ENCODE results near the gene A1BG. TPM values are rescaled to one million over a fixed set of nuclear protein-coding genes. Genes with fewer than 3 reads are reported as not detected.

Gene A1BG
- total RNA-seq, 1 donor from 2014 or later: 27.3 TPM

DNA sequence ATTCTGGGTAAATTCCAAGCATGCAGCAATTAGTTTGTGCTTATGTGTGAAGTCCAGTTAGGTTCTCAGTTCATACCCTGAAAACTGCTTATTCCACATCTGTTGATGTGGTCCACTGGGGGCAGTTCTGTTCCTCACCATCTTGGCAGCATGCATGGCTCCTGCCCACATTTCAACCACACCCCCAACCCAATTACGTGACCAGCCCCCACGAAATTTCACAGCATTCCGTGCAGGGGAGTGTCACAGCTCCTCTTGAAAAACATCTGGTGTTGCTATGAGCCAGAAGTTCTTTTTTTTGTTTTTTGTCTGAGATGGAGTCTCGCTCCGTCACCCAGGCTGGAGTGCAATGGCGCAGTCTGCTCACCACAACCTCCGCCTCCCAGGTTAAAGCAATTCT, 57.2 kb downstream of the A1BG start:
- Mint-ChIP-seq H3K9me3 (ENCODE audit: unreplicated experiment) (peaks cover 21% of the 10 kb centered on the region), H3K27me3 (ENCODE audit: unreplicated experiment) (peaks cover 11% of the 10 kb centered on the region), H3K27ac (ENCODE audit: unreplicated experiment) (no peak overlapping the region), H3K4me3 (ENCODE audit: unreplicated experiment) (no peak overlapping the region), H3K36me3 (ENCODE audit: unreplicated experiment) (peaks cover 58% of the 10 kb centered on the region), H3K4me1 (ENCODE audit: low read depth, unreplicated experiment) (no peaks in the 10 kb centered on the region)
- TF ChIP-seq, protein P1, sequence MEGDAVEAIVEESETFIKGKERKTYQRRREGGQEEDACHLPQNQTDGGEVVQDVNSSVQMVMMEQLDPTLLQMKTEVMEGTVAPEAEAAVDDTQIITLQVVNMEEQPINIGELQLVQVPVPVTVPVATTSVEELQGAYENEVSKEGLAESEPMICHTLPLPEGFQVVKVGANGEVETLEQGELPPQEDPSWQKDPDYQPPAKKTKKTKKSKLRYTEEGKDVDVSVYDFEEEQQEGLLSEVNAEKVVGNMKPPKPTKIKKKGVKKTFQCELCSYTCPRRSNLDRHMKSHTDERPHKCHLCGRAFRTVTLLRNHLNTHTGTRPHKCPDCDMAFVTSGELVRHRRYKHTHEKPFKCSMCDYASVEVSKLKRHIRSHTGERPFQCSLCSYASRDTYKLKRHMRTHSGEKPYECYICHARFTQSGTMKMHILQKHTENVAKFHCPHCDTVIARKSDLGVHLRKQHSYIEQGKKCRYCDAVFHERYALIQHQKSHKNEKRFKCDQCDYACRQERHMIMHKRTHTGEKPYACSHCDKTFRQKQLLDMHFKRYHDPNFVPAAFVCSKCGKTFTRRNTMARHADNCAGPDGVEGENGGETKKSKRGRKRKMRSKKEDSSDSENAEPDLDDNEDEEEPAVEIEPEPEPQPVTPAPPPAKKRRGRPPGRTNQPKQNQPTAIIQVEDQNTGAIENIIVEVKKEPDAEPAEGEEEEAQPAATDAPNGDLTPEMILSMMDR (IDR thresholded peaks at IDR 0.05; ENCODE audit: partially characterized antibody, unreplicated experiment): no peak
- no peak for DNase-seq

Small RNA genes within 50 kb of the gene (microRNA-seq; reads per million reads assigned to microRNA genes)
- gene MIR4754 (ENCODE audit: unreplicated experiment) (4.7 reads per million, percentile 30 among the genes with 10 or more reads in this experiment), gene MIR6806 (ENCODE audit: unreplicated experiment) (not detected)

Other genes with a start within 250 kb of the A1BG start
- gene ZNF329, start 202.7 kb downstream of the A1BG start, total RNA-seq (ENCODE audit: unreplicated experiment): 14.1 TPM
- gene ZNF274, start 170.4 kb downstream of the A1BG start, total RNA-seq (ENCODE audit: unreplicated experiment): 42.7 TPM
- gene ZNF544, start 124.6 kb downstream of the A1BG start, total RNA-seq (ENCODE audit: unreplicated experiment): 46.1 TPM
- gene ZNF8, start 74.5 kb downstream of the A1BG start, total RNA-seq (ENCODE audit: unreplicated experiment): 24.8 TPM
- 56.2 TPM for gene ERVK3-1, start 48.1 kb downstream of the A1BG start, total RNA-seq (ENCODE audit: unreplicated experiment)
- 4.9 TPM for gene ZSCAN22, start 26.5 kb downstream of the A1BG start, total RNA-seq (ENCODE audit: unreplicated experiment)
- 3.5 TPM for gene ZNF497, start 9.3 kb upstream of the A1BG start, total RNA-seq (ENCODE audit: unreplicated experiment)
- 2.0 TPM for gene ZNF837, start 27.5 kb upstream of the A1BG start, total RNA-seq (ENCODE audit: unreplicated experiment)
- gene RPS5, start 33.8 kb upstream of the A1BG start, total RNA-seq (ENCODE audit: unreplicated experiment): 571 TPM
- 0.44 TPM for gene RNF225, start 42.2 kb upstream of the A1BG start, total RNA-seq (ENCODE audit: unreplicated experiment)
- gene ZNF584, start 55.2 kb upstream of the A1BG start, total RNA-seq (ENCODE audit: unreplicated experiment): 5.8 TPM
- 4.9 TPM for gene ZNF132, start 86.7 kb upstream of the A1BG start, total RNA-seq (ENCODE audit: unreplicated experiment)
- 9.9 TPM for gene ZNF324B, start 98.1 kb upstream of the A1BG start, total RNA-seq (ENCODE audit: unreplicated experiment)
- gene ZNF324, start 113.6 kb upstream of the A1BG start, total RNA-seq (ENCODE audit: unreplicated experiment): 15.8 TPM
- 11.9 TPM for gene ZNF446, start 122.9 kb upstream of the A1BG start, total RNA-seq (ENCODE audit: unreplicated experiment)
- 7.4 TPM for gene SLC27A5, start 158.5 kb upstream of the A1BG start, total RNA-seq (ENCODE audit: unreplicated experiment)
- 27.2 TPM for gene ZBTB45, start 166.3 kb upstream of the A1BG start, total RNA-seq (ENCODE audit: unreplicated experiment)
- gene TRIM28, start 190.6 kb upstream of the A1BG start, total RNA-seq (ENCODE audit: unreplicated experiment): 361 TPM
- 108 TPM for gene CHMP2A, start 201.6 kb upstream of the A1BG start, total RNA-seq (ENCODE audit: unreplicated experiment)
- 118 TPM for gene UBE2M, start 205.1 kb upstream of the A1BG start, total RNA-seq (ENCODE audit: unreplicated experiment)
- gene MZF1, start 219.8 kb upstream of the A1BG start, total RNA-seq (ENCODE audit: unreplicated experiment): 27.3 TPM

Data from glutamatergic neuron (in vitro differentiated cells).